ENCODE results near the gene IL1B. TPM values are rescaled to one million over a fixed set of nuclear protein-coding genes. Genes with fewer than 3 reads are reported as not detected.

Gene IL1B
- polyA plus RNA-seq, 1 of the 3 experiments (the other 2 are of a cell fraction): 0.25 TPM

- no peak for DNase-seq
- H3K27ac ChIP-seq (ENCODE audit: low read depth in 2 of 2, low read length in 1 of 2): 0 out of 4 replicates have a peak overlapping the region, but pooled peaks of 1 of the 2 experiments have one; percentile 9
- no peaks in the 10 kb centered on the region for H3K79me2 ChIP-seq (ENCODE audit: insufficient read depth)
- no peak overlapping the region for H2AFZ ChIP-seq (ENCODE audit: low read depth)
- no peaks in the 10 kb centered on the region for H3K27me3 ChIP-seq (ENCODE audit: insufficient read depth)
- H3K4me1 ChIP-seq (ENCODE audit: control insufficient read depth in 1 of 2, insufficient read depth in 2 of 2, low read depth in 1 of 2, low read length in 1 of 2): 0 out of 4 replicates have a peak, but pooled peaks cover 0 to 3% of the 10 kb centered on the region in 2 experiments
- no peak for TF ChIP-seq EZH2phosphoT487 (IDR thresholded peaks at IDR 0.05; ENCODE audit: borderline replicate concordance, low read depth)
- TF ChIP-seq FOXJ3 (CRISPR knock-in tag; IDR thresholded peaks at IDR 0.05): no peak
- TF ChIP-seq IRF3 (IDR thresholded peaks at IDR 0.05; ENCODE audit: low read depth, low read length): no peak
- no peak for TF ChIP-seq FOXM1 (IDR thresholded peaks at IDR 0.05; ENCODE audit: low read depth)
- no peak for TF ChIP-seq RAD21 (IDR thresholded peaks at IDR 0.05; ENCODE audit: low read length)
- no peak for TF ChIP-seq SIN3A (IDR thresholded peaks at IDR 0.05; ENCODE audit: borderline replicate concordance, low read depth, low read length)
- no peak for TF ChIP-seq NFIC (IDR thresholded peaks at IDR 0.05; ENCODE audit: borderline replicate concordance)
- TF ChIP-seq USF1 (IDR thresholded peaks at IDR 0.05; ENCODE audit: borderline replicate concordance, low read depth): no peak
- no peak for TF ChIP-seq CTCF (IDR thresholded peaks at IDR 0.05)
- no peak for TF ChIP-seq MAX (IDR thresholded peaks at IDR 0.05; ENCODE audit: low read depth)
- no peak overlapping the region for H3K4me2 ChIP-seq
- H3K9ac ChIP-seq: no peak overlapping the region
- ChIA-PET POLR2A (no interaction called here), CTCF (no interaction called here)
- peaks cover 4% of the 10 kb centered on the region for H3F3A ChIP-seq (replicated peaks; ENCODE audit: insufficient read depth)
- H3K36me3 ChIP-seq (replicated peaks in 1 of 2; ENCODE audit: control insufficient read depth in 1 of 2, insufficient read depth in 2 of 2, low read length in 1 of 2): no peaks in the 10 kb centered on the region
- no peak overlapping the region for H3K4me3 ChIP-seq (ENCODE audit: low read depth in 2 of 2, low read length in 1 of 2)
- no peaks in the 10 kb centered on the region for H3K9me3 ChIP-seq
- no peaks in the 10 kb centered on the region for H3K9me2 ChIP-seq
- H4K20me1 ChIP-seq (ENCODE audit: insufficient read depth): no peaks in the 10 kb centered on the region
- WGBS (ENCODE audit: low lambda C conversion rate): 57% methylated on average over 3 of the region's 3 CpGs
Observed at GRCh38 chr2:112793449-112793978, 43.1 kb downstream of the IL1B start.

- Histone ChIP-seq H3K4me1 (ENCODE audit: control insufficient read depth in 1 of 2, insufficient read depth in 2 of 2, low read depth in 1 of 2, low read length in 1 of 2) (0 out of 4 replicates have a peak, but pooled peaks cover 0 to 3% of the 10 kb centered on the region in 2 experiments), H3K9me2 (no peaks in the 10 kb centered on the region), H3K36me3 (replicated peaks in 1 of 2; ENCODE audit: control insufficient read depth in 1 of 2, insufficient read depth in 2 of 2, low read length in 1 of 2) (no peaks in the 10 kb centered on the region), H3F3A (replicated peaks; ENCODE audit: insufficient read depth) (peaks cover 4% of the 10 kb centered on the region), H2AFZ (ENCODE audit: low read depth) (no peak overlapping the region), H3K9me3 (no peaks in the 10 kb centered on the region), H3K9ac (no peak overlapping the region), H3K4me3 (ENCODE audit: low read depth in 2 of 2, low read length in 1 of 2) (no peak overlapping the region), H3K27ac (ENCODE audit: low read depth in 2 of 2, low read length in 1 of 2) (no peak overlapping the region), H4K20me1 (ENCODE audit: insufficient read depth) (no peaks in the 10 kb centered on the region), H3K4me2 (no peak overlapping the region), H3K27me3 (ENCODE audit: insufficient read depth) (no peaks in the 10 kb centered on the region), H3K79me2 (ENCODE audit: insufficient read depth) (no peaks in the 10 kb centered on the region)
- 40% methylated on average over 5 of the region's 5 CpGs for WGBS (ENCODE audit: low lambda C conversion rate)
- CTCF ChIA-PET: no interaction called here
- POLR2A ChIA-PET: no interaction called here
- DNase-seq: no peak
- TF ChIP-seq SMC3 (IDR thresholded peaks at IDR 0.05; ENCODE audit: low read depth, low read length) (no peak), GABPA (IDR thresholded peaks at IDR 0.05; ENCODE audit: low read depth) (no peak), JUND (IDR thresholded peaks at IDR 0.05) (no peak), IRF3 (IDR thresholded peaks at IDR 0.05; ENCODE audit: low read depth, low read length) (no peak), TAF1 (IDR thresholded peaks at IDR 0.05; ENCODE audit: borderline replicate concordance, low read depth, low read length) (no peak), NFIC (IDR thresholded peaks at IDR 0.05; ENCODE audit: borderline replicate concordance) (no peak), RFX5 (IDR thresholded peaks at IDR 0.05; ENCODE audit: low read length) (no peak), GATA2 (CRISPR knock-in tag; IDR thresholded peaks at IDR 0.05) (no peak), SIN3A (IDR thresholded peaks at IDR 0.05; ENCODE audit: borderline replicate concordance, low read depth, low read length) (no peak), PBX3 (IDR thresholded peaks at IDR 0.05) (no peak), MXI1 (IDR thresholded peaks at IDR 0.05; ENCODE audit: low read depth, low read length) (no peak), FOXJ3 (CRISPR knock-in tag; IDR thresholded peaks at IDR 0.05) (no peak), YY1 (IDR thresholded peaks at IDR 0.05; ENCODE audit: low read depth) (no peak)
Observed at GRCh38 chr2:112792419-112792818, 44.2 kb downstream of the IL1B start.
